NB4 (cell line): ENCODE results near the gene PCYT2.

Experiments used
- CTCF ChIP-seq: IDR thresholded peaks from one replicate; pipeline ENCODE4 v1.5.1; 2012; ENCODE audit warnings: low read depth, low read length
- MAX ChIP-seq: IDR thresholded peaks from 2 replicates; pipeline ENCODE4 v1.6.1; 2011; ENCODE audit warnings: low read depth, low read length
- MYC ChIP-seq: IDR thresholded peaks from 2 replicates; pipeline ENCODE4 v1.6.1; 2011; ENCODE audit warnings: low read depth, low read length
- POLR2A ChIP-seq: IDR thresholded peaks from 2 replicates; pipeline ENCODE4 v1.6.1; 2011; ENCODE audit warnings: mild to moderate bottlenecking; ENCODE audit not compliant: insufficient read length; ENCODE audit errors: extremely low read depth

GRCh38 chr17:81867170-81867990 lies 43.8 kb downstream of the PCYT2 start:
- TF ChIP-seq CTCF (no peak), POLR2A (peak; percentile 38), MYC (no peak), MAX (no peak)
